GM12875 (cell line): Measurements from ENCODE around the gene ARL8A.
"Not testable (repeated sequence)": the region's sequence is repeated elsewhere in the genome, so short reads cannot be mapped to it uniquely, and the experiment has no call there.

ENCODE experiments used
- H3K4me3 ChIP-seq: one replicate; pipeline ENCODE4 v1.5.1; 2011; ENCODE audit warnings: low read depth, low read length, control low read depth
- CTCF ChIP-seq: IDR thresholded peaks from 2 replicates; pipeline ENCODE4 v1.5.1; 2011; ENCODE audit warnings: low read depth, mild to moderate bottlenecking, control low read depth, inconsistent platforms, low read length, moderate library complexity, borderline replicate concordance; ENCODE audit not compliant: insufficient read depth

Gene ARL8A

DNA sequence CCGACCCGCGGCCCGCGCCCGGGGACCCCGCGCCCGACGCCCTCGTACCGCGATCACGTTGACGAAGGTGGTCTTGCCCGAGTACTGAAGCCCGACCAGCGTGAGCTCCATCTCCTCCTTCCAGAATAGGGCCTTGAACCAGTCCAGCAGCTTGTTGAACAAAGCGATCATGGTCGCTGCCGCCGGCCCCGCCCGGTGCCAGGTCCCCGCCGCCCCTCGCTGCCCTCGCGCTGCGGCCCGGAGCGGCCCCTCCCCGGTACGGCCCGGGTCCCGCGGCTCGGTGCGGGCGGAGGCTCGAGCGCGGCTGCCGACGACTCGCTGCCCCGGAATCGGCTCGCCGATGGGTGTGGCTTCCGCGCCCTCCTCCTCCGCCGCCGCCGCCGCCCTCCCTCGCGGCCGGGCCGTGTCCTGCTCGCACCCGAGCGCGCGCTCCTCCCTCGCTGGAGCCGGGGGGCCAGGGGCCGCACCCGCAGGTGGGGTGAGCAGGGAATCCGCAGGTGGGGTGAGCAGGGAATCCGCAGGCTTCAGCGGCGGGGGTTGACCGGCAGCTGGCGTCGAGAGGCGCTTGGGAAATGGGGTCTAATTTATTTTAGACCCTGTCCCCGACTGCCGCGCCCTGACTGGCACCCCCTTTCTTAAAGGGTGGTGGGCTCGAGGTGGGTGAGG lies at the start of gene ARL8A:
Gene ARL8A, minus strand, starts transcription at position 336 of the 666 bp plus-strand sequence. Its CDS starts 165 bp downstream, at position 171.
- TF ChIP-seq CTCF, result no peak

GRCh38 chr1:202194328-202194648 lies 49.8 kb upstream of the ARL8A start:
- no peak for TF ChIP-seq CTCF
- no peak overlapping the region for H3K4me3 ChIP-seq

More for the DNA sequence above, at the start of gene ARL8A:
- peak within 1 kb of the TSS; percentile 84 for H3K4me3 ChIP-seq

DNA sequence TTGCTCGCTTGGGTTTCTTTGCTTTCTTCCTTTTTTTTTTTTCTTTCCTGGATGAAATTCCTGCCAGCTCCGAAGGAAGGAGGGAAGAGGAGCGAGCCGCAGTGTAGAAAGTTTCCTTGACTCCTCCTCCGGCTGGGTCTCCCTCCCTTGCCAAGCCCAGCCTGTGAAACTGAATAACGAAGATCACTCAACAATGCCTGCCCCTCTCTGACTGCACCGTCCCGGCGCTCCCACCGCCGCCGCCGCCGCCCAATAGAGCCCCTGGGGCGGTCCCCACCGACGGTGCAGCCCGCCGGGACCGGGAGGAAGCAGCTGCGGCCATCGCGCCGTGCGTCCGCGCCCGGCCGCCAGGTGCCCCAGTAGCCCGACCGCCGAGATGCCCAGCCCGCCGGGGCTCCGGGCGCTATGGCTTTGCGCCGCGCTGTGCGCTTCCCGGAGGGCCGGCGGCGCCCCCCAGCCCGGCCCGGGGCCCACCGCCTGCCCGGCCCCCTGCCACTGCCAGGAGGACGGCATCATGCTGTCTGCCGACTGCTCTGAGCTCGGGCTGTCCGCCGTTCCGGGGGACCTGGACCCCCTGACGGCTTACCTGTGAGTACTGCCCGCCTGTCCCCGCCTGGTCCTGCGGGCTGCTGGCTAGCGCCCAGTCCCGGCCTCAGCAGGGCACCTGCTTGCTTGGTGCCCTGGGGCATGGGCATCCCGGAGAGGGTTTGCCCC lies 49.2 kb upstream of the ARL8A start, which contains the start of gene LGR6:
Gene LGR6, plus strand, starts transcription at position 186 of the 714 bp plus-strand sequence. Its CDS starts 191 bp downstream, at position 377.
- TF ChIP-seq CTCF, result no peak
- H3K4me3 ChIP-seq, result no peak within 1 kb of the TSS

DNA sequence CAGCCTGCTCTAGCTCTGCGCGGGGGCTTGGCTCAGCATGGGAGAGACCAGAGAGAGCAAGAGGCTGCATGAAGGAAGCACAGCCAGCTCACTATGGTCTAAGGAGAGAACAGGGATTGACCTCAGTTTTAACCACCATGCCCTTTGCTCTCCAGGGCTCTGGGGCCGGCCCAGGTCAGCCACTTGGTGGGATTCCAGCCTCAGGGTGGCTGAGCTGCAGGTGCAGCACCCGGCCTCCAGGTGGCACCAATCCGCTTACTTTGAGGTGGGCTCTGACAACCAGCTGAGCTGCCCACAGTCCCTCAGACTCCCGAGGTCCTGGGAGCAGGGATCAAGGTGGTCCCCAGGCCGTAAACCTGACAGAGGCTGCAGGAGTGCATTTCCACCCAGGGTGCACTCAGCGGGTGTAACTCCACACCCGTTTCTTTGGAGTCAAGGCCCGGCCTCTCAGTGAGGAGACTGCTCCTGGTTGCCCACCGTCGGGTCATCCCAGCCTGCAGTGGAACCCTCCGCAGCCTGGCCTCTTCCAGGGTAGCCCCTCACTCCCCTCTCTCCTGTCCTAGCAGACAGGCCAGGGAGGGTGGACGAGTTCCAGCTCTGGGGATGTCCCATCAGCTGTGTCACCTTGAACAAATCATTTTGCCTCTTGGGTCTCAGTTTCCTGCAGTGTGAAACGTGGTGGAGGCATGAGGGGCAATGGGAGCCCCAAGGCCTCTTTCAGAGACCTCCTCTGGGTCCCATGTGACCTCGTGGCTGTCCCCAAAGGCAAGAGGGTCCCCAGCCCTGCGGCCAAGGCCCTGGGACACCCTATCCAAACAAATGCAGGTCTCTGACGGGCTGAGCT lies 48.5 kb upstream of the ARL8A start:
- H3K4me3 ChIP-seq, result no peak overlapping the region

DNA sequence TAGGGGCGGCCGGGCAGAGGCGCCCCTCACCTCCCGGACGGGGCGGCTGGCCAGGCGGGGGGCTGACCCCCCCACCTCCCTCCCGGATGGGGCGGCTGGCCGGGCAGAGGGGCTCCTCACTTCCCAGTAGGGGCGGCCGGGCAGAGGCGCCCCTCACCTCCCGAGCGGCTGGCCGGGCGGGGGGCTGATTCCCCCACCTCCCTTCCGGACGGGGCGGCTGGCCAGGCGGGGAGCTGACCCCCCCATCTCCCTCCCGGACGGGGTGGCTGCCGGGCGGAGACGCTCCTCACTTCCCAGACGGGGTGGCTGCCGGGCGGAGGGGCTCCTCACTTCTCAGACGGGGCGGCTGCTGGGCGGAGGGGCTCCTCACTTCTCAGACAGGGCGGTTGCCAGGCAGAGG lies 46.9 kb upstream of the ARL8A start:
- H3K4me3 ChIP-seq, result not testable (repeated sequence)

More for the DNA sequence above, 48.5 kb upstream of the ARL8A start:
- TF ChIP-seq CTCF, result peak; percentile 93

DNA sequence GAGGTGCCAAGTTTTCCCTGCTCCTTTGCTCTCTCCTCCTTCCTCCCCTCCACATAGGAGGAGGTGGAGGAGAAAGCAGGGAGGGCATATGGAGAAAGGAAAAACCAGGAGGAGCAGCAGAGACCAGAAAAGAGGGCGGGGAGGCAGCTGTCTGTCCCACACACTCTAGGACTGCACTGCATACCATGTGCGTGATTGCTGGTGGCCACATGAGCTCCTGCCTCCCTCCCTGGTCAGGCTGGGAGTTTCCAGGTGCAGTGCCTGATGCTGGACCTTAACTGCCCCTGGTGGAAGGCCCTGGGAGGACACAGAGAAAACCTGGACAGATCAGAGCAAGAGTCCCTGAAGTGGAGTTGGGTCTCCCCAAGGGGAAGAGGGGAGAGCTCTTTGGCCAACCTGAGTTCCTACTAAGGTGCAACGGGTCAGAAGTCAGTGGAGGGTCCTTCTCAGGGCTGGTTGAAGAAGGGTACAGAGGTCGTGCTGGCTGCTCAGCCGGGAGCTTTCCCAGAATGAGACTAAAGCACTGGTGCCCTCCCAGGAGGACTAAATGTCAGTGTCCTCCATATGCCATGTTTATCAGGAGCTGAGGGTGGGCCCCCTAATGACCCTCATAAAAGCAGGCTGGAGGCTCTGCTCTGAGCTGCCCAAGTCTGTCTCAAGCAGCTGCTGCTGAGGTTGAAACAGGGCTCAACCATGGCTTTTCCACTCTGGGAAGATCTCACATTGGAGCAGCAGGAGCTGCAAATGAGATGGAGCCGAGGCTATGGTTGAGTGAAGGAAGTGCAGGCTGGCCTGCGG lies 45.6 kb upstream of the ARL8A start:
- no peak for TF ChIP-seq CTCF
- no peak overlapping the region for H3K4me3 ChIP-seq

- peak; percentile 80 for TF ChIP-seq CTCF
- H3K4me3 ChIP-seq, result no peak overlapping the region
Observed at GRCh38 chr1:202189001-202189790, 44.7 kb upstream of the ARL8A start.
